GM12878 (cell line): ENCODE results near the gene AIFM3. TPM values are rescaled to one million over a fixed set of nuclear protein-coding genes. Genes with fewer than 3 reads are reported as not detected.

ENCODE experiments used
- ATAC-seq: fragments of 200-7000 bp; cut with Tn5 transposase; 3 replicates; pipeline ENCODE4 v1.9.1; 2020; ENCODE audit warnings: mild to moderate bottlenecking, moderate library complexity
- BruUV-seq: library from RNA; stranded (reverse); fragments of 400-500 nt; replicated peaks from 2 replicates; lab custom pipeline; 2021; lab: Mats Ljungman, UMichigan
- CTCF ChIA-PET: fragments of 300-600 bp; sonication (Branson Sonifier 250); formaldehyde crosslinking; extraction: SDS; loops from one replicate; lab custom pipeline; 2021; ENCODE audit warnings: inconsistent platforms; lab: Yijun Ruan, JAX
- POLR2A ChIA-PET: fragments of 350-600 bp; formaldehyde crosslinking; extraction: SDS; loops from one replicate; lab custom pipeline; 2021; ENCODE audit warnings: inconsistent platforms; lab: Charles Lee
- RAD21 ChIA-PET: fragments of 300-600 bp; sonication (Branson Sonifier 250); formaldehyde crosslinking; loops from one replicate; lab custom pipeline; 2023; ENCODE audit warnings: antibody characterized with exemption; ENCODE audit not compliant: unreplicated experiment; lab: Charles Lee
- SMC1A ChIA-PET: fragments of 300-600 bp; sonication (Branson Sonifier 250); formaldehyde crosslinking; loops from one replicate; lab custom pipeline; 2023; ENCODE audit not compliant: unreplicated experiment, uncharacterized antibody; lab: Charles Lee
- DNase-seq: peaks from one replicate; pipeline ENCODE4 v3.0.0-alpha.2; 2011; ENCODE audit warnings: low read depth, low spot score
- FAIRE-seq: peaks from 3 replicates; lab custom pipeline; 2011; peaks lifted over from hg19 to GRCh38; lab: Jason Lieb, UNC
- H2AFZ ChIP-seq: 2 replicates; pipeline ENCODE4 v1.6.0; 2011; ENCODE audit warnings: low read depth, low read length, control low read depth; ENCODE audit not compliant: control insufficient read depth
- H3K27ac ChIP-seq: 2 replicates; pipeline ENCODE4 v1.5.1; 2011; ENCODE audit warnings: control low read depth; ENCODE audit not compliant: control insufficient read depth, insufficient read depth
- H3K27me3 ChIP-seq, 2 experiments: replicated peaks in 1 of 2; 2 replicates each; pipeline versions ENCODE4 v1.6.0 to v1.6.1; 2011; ENCODE audit warnings: low read length in 1 of 2; ENCODE audit not compliant: control insufficient read depth in 2 of 2, insufficient read depth in 2 of 2
- H3K36me3 ChIP-seq, 2 experiments: 2 replicates each; pipeline ENCODE4 v1.5.1; 2011; ENCODE audit warnings: low read length in 1 of 2; ENCODE audit not compliant: control insufficient read depth in 2 of 2, insufficient read depth in 2 of 2
- H3K4me1 ChIP-seq: 2 replicates; pipeline ENCODE4 v1.6.1; 2011; ENCODE audit warnings: mild to moderate bottlenecking, low read length, moderate library complexity, mixed read lengths; ENCODE audit not compliant: control insufficient read depth, insufficient read depth
- H3K4me2 ChIP-seq: 2 replicates; pipeline ENCODE4 v1.6.0; 2011; ENCODE audit warnings: control low read depth; ENCODE audit not compliant: control insufficient read depth, insufficient read depth
- H3K4me3 ChIP-seq: fragments of 200-600 bp; sonication (generic); 2 replicates; pipeline ENCODE4 v1.5.1; 2016
- H3K79me2 ChIP-seq: 2 replicates; pipeline ENCODE4 v1.6.0; 2011; ENCODE audit warnings: low read length; ENCODE audit not compliant: control insufficient read depth, insufficient read depth
- H3K9ac ChIP-seq: 2 replicates; pipeline ENCODE4 v1.8.0; 2011; ENCODE audit warnings: low read length, control low read depth, mixed read lengths; ENCODE audit not compliant: control insufficient read depth, insufficient read depth
- H3K9me3 ChIP-seq: replicated peaks from 3 replicates; pipeline ENCODE4 v1.5.1; 2011; ENCODE audit warnings: mild to moderate bottlenecking, low read length; ENCODE audit not compliant: control insufficient read depth, insufficient read depth
- H4K20me1 ChIP-seq: 2 replicates; pipeline ENCODE4 v1.6.0; 2011; ENCODE audit not compliant: control insufficient read depth, insufficient read depth
- BMI1 ChIP-seq: fragments of 450-650 bp; IDR thresholded peaks from 2 replicates; pipeline ENCODE4 v1.6.1; 2016; ENCODE audit warnings: mild to moderate bottlenecking, moderate library complexity, borderline replicate concordance
- HDAC6 ChIP-seq: fragments of 200-600 bp; sonication (generic); IDR thresholded peaks from one replicate; pipeline ENCODE4 v1.8.0; 2017; ENCODE audit warnings: antibody characterized with exemption; ENCODE audit not compliant: unreplicated experiment
- HDGF ChIP-seq: fragments of 450-650 bp; IDR thresholded peaks from 2 replicates; pipeline ENCODE4 v1.6.1; 2016; ENCODE audit warnings: antibody characterized with exemption
- NFIC ChIP-seq: IDR thresholded peaks from 2 replicates; pipeline ENCODE4 v1.6.1; 2012; ENCODE audit warnings: low read depth, mild to moderate bottlenecking, inconsistent platforms, low read length, moderate library complexity
- RAD21 ChIP-seq: IDR thresholded peaks from 2 replicates; pipeline ENCODE4 v1.6.1; 2011; ENCODE audit warnings: mild to moderate bottlenecking, low read depth, low read length, moderate library complexity; ENCODE audit not compliant: insufficient read depth
- SMAD5 ChIP-seq: IDR thresholded peaks from 2 replicates; pipeline ENCODE4 v1.6.1; 2016; ENCODE audit warnings: antibody characterized with exemption, low read depth
- WGBS: methylation state at CpG from one replicate; pipeline ENCODE4 v1.1.6; 2016; ENCODE audit warnings: low lambda C conversion rate; ENCODE audit not compliant: insufficient replicate concordance, insufficient coverage; ENCODE audit errors: missing lambda C conversion rate; 5-methylcytosine and 5-hydroxymethylcytosine counted together
- in situ Hi-C: fragments of 300-500 bp; cut with MboI; formaldehyde crosslinking; loops from 9 replicates; pipeline ENCODE4 v1.14.3; 2018; ENCODE audit warnings: mixed read lengths
- intact Hi-C: fragments of 100-400 bp; cut with micrococcal nuclease; formaldehyde crosslinking; loops from one replicate; pipeline ENCODE4 v1.14.2; 2022; ENCODE audit not compliant: unreplicated experiment
- polyA plus RNA-seq, 11 experiments: library from polyadenylated mRNA; depleted of rRNA in 4 of 11; unstranded in 6 of 11; stranded (reverse) in 5 of 11; fragments of >200 nt; fragmentation: Nextera tagmentation in 4 of 11; fragmentation: Illumina TruSeq in 1 of 11; extraction: Ambion mirVana in 4 of 11; extraction: Trizol in 1 of 11; gene quantifications; 1 replicate in 1 of 11; 2 replicates in 10 of 11; pipeline versions ENCODE4 v1.2.1 to v1.2.3, GENCODE V29; 2011 to 2016; ENCODE audit warnings: inconsistent platforms in 2 of 11, missing spikeins in 2 of 11, low read depth in 1 of 11
- total RNA-seq, 4 experiments: library from RNA; depleted of rRNA in 3 of 4; stranded (reverse); fragments of >200 nt in 3 of 4; fragmentation: Illumina TruSeq in 1 of 4; extraction: Trizol in 1 of 4; gene quantifications; 2 replicates each; pipeline versions ENCODE4 v1.2.1 to v1.2.3, GENCODE V29; 2013 to 2021

AIFM3 gene
- total and polyA plus RNA-seq, 10 of the 15 experiments (the other 5 are each of a cell fraction or from before 2014, with no cell fraction given): 0.06 to 0.34 (median 0.21) TPM; not detected in 6

DNA sequence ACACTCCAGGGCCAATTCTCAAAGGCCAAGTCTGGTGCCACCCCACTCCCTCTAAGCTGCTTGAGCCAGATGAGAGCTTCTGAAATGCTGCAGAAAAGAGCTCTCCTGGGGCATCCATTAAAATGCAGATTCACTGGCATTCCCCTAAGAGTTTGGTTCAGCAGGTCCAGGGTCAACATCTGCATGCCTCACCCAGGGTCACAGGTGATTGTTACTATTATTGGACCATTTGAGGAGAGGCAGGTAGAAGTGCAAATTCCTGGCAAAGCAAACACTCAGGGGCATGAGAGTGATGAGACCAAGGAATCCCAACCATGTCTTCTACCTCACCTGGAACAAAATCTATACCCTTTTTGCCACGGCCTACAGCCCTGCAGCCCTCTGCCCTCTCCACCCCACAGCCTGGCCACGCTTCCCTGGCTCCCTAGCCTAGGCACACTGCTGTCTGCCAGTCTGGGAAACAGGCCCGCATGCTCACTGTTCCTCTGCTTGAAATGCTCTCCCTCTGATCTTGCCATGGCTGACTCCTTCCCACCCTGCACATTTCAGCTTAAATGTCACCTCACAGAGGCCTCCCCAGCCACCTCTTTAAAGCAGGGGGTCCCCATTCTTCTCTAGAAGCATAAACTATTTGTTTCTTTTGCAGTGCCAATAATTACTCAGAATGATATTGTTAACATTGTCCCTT lies 43.5 kb downstream of the AIFM3 start (continued):
- no peak for TF ChIP-seq SMAD5
- TF ChIP-seq, all 136 proteins: peak for 0

DNA sequence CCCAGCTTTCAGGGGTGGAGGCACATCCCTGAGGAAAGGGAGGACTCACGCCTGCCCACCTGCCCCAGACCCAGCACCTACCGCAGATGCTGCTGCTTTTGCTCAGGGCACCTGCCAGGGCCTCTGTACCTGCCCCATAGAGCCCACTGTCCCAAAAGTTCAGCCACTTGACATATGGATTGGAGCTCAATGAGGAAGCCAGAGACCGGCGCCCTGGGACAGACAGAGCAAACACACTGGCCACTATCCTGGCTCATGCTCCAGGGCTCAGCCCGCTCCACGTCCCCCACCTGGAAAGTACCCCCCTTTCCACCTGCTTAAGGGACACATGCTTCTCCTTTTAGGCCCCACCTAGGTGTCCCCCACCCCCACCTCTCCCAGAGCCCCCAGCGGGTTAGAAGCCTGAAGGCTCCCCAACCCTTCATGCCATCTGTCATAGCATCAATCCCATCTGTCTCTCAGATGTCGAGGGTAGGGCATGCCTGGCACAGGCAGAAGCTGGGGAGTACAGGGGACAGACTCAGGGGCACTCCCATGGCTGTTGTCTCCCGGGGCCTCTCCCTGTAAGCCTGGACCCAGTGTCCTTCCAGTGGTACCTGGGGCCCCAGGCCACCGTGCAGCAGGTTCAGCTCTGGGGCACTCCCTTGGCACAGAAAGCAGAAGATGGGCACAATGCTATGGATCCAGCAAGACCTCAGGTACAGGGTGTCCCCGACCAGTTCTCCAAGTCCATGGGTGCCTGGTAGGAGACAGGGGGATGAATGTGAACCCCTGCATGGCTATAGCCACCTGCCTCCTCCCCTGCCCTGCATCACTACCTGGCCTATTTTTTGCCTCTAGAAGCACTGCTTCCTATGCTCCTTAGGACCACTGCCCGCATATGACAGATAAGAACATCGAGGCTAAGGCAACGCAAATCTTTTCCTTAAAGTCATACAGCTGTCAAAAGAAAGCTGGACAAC lies 45.7 kb downstream of the AIFM3 start:
- in situ Hi-C loops: no loop called here
- Histone ChIP-seq H3K27ac (no peak overlapping the region), H3K79me2 (no peaks in the 10 kb centered on the region)
- ChIA-PET RAD21 (no interaction called here), SMC1A (no interaction called here), CTCF (interaction anchor here (0.8 kb wide), 1 partner anchor 9 kb away, joined by 3 read pairs; no protein-coding TSS in a partner anchor)
- WGBS: 65% methylated on average over 14 of the region's 14 CpGs
- TF ChIP-seq NFIC: no peak
- no peak for TF ChIP-seq HDGF
- TF ChIP-seq BMI1: no peak
- no peak for TF ChIP-seq HDAC6
- TF ChIP-seq RAD21: no peak
- TF ChIP-seq, all 136 proteins: peak for 0
- Histone ChIP-seq H3K9ac (no peak overlapping the region), H3K36me3 (no peaks in the 10 kb centered on the region), H4K20me1 (no peaks in the 10 kb centered on the region), H3K4me1 (peaks cover 7% of the 10 kb centered on the region), H2AFZ (no peak overlapping the region), H3K27me3 (no peaks in the 10 kb centered on the region; a peak in 2 of 4 replicates), H3K4me2 (no peak overlapping the region), H3K9me3 (no peaks in the 10 kb centered on the region), H3K4me3 (no peak overlapping the region)
- intact Hi-C loops: no loop called here
- ATAC-seq (no peak), DNase-seq (no peak), FAIRE-seq (no peak)
- BruUV-seq: no TSS peak
- POLR2A ChIA-PET: interaction anchor here (1.3 kb wide), 1 partner anchor 10 kb away, joined by 4 read pairs; no protein-coding TSS in a partner anchor
